ENCODE measurements around the gene PRPF40A.
"Not testable (repeated sequence)": the region's sequence is repeated elsewhere in the genome, so short reads cannot be mapped to it uniquely, and the experiment has no call there.

The PRPF40A gene

DNA sequence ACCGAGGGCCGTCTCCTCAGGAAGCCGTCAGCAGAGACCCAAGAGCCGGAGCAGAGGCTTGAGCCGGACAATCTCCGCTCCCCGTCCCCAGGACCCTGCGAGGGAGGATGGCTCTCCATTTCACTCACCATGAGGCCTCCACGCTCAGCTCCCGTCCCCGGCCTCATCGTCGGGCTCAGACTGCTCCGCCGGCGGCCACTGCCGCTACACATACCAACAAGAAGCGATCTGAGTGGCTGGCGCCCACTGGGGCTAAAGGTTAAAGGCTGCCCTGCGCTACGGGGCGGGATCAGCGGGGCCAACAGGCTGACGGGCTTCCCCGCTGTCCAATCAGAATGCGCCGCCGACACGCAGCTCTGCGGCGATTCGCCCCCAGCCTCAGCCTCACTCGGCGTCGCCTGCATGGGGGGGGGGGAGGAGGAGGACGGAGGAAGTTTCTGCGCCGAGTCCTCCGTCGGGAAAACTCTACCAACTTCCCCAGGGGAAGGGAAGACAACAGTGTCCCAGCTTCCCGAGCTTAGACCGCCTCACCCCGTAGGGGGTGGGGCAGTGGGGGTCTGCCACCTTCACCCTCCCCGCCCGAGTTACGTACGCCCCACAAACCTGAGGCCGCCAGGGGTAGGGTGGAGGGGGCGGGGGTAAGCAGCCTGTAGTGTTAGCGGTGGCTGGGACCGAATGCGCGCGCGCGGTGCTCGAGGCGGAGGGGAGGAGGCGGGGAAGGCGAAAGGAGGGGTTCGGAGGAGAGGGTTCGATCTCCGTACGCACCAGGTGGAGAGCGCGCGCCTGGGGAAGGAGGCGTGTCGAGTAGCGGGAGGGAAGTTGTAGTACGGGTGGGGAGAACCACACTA, at the start of gene PRPF40A:
Gene PRPF40A, minus strand, starts transcription at position 234 of the 848 bp plus-strand sequence. Its CDS starts 22 bp downstream, at position 212.
- TF ChIP-seq EZH2 (IDR thresholded peaks at IDR 0.05; ENCODE audit: borderline replicate concordance, low read length) = no peak
- no peak for TF ChIP-seq CTCF (IDR thresholded peaks at IDR 0.05; ENCODE audit: low read length)
- Histone ChIP-seq H3K4me1 (ENCODE audit: insufficient read depth, low read length, severe bottlenecking) (peaks cover 34% of the 10 kb centered on the region), H3K27me3 (ENCODE audit: insufficient read depth, low read length) (no peaks in the 10 kb centered on the region), H3K9me3 (ENCODE audit: low read length) (no peaks in the 10 kb centered on the region), H3K36me3 (ENCODE audit: insufficient read depth, low read length) (peaks cover 53% of the 10 kb centered on the region), H3K4me3 (ENCODE audit: low read depth, low read length, poor library complexity, severe bottlenecking) (peak within 1 kb of the TSS; percentile 84), H3K9ac (ENCODE audit: low read length) (peak within 1 kb of the TSS; percentile 86), H3F3A (ENCODE audit: insufficient read depth, low read length) (no peaks in the 10 kb centered on the region), H3K79me2 (ENCODE audit: insufficient read depth, low read length) (peaks cover 63% of the 10 kb centered on the region), H3K4me2 (ENCODE audit: low read length) (peak within 1 kb of the TSS; percentile 81), H3K9me2 (ENCODE audit: low read depth, low read length) (no peaks in the 10 kb centered on the region), H4K20me1 (ENCODE audit: insufficient read depth, low read length) (peaks cover 4% of the 10 kb centered on the region; the same call in 1 of the 2 replicates), H2AFZ (ENCODE audit: low read length) (no peak within 1 kb of the TSS), H3K27ac (ENCODE audit: low read depth, low read length, poor library complexity, severe bottlenecking) (peak within 1 kb of the TSS; percentile 88)

DNA sequence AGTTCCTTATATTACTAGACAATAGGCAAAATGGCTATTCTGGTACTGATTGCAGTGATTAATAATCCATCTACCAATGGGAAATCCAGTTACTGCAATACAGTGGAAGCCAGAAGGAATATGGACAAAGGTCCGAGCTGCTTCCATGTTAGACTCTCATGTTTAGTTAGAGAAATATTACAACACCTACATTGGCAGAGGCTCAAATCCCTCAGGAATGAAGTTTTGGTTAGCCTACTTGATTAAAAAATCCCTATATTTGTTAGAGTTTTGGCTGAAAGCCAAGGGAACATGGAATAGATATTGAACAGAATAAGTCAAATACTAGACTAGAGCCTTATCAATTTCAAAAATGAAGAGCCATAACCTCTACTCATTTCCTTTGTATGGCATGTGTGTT, 49.7 kb upstream of the PRPF40A start:
- Histone ChIP-seq H3K9me3 (ENCODE audit: low read length) (no peaks in the 10 kb centered on the region), H3K4me2 (ENCODE audit: low read length) (no peak overlapping the region), H3K79me2 (ENCODE audit: insufficient read depth, low read length) (no peaks in the 10 kb centered on the region), H3F3A (ENCODE audit: insufficient read depth, low read length) (no peaks in the 10 kb centered on the region), H3K27me3 (ENCODE audit: insufficient read depth, low read length) (no peaks in the 10 kb centered on the region), H3K4me1 (ENCODE audit: insufficient read depth, low read length, severe bottlenecking) (no peaks in the 10 kb centered on the region), H3K4me3 (ENCODE audit: low read depth, low read length, poor library complexity, severe bottlenecking) (no peak overlapping the region), H3K36me3 (ENCODE audit: insufficient read depth, low read length) (peaks cover 4% of the 10 kb centered on the region), H3K27ac (ENCODE audit: low read depth, low read length, poor library complexity, severe bottlenecking) (no peak overlapping the region), H2AFZ (ENCODE audit: low read length) (no peak overlapping the region), H3K9me2 (ENCODE audit: low read depth, low read length) (no peaks in the 10 kb centered on the region), H4K20me1 (ENCODE audit: insufficient read depth, low read length) (no peaks in the 10 kb centered on the region), H3K9ac (ENCODE audit: low read length) (no peak overlapping the region)
- no peak for TF ChIP-seq EZH2 (IDR thresholded peaks at IDR 0.05; ENCODE audit: borderline replicate concordance, low read length)
- no peak for TF ChIP-seq CTCF (IDR thresholded peaks at IDR 0.05; ENCODE audit: low read length)

GRCh38 chr2:152763651-152764050, 46.4 kb upstream of the PRPF40A start:
- no peak overlapping the region for H2AFZ ChIP-seq (ENCODE audit: low read length)
- no peaks in the 10 kb centered on the region for H4K20me1 ChIP-seq (ENCODE audit: insufficient read depth, low read length)
- H3K9me2 ChIP-seq (ENCODE audit: low read depth, low read length) = no peaks in the 10 kb centered on the region
- no peaks in the 10 kb centered on the region for H3F3A ChIP-seq (ENCODE audit: insufficient read depth, low read length)
- H3K79me2 ChIP-seq (ENCODE audit: insufficient read depth, low read length) = no peaks in the 10 kb centered on the region
- no peak overlapping the region for H3K4me2 ChIP-seq (ENCODE audit: low read length)
- H3K36me3 ChIP-seq (ENCODE audit: insufficient read depth, low read length) = peaks cover 21% of the 10 kb centered on the region
- no peaks in the 10 kb centered on the region for H3K4me1 ChIP-seq (ENCODE audit: insufficient read depth, low read length, severe bottlenecking)
- no peak overlapping the region for H3K9ac ChIP-seq (ENCODE audit: low read length)
- H3K27me3 ChIP-seq (ENCODE audit: insufficient read depth, low read length) = no peaks in the 10 kb centered on the region
- TF ChIP-seq CTCF (IDR thresholded peaks at IDR 0.05; ENCODE audit: low read length) (no peak), EZH2 (IDR thresholded peaks at IDR 0.05; ENCODE audit: borderline replicate concordance, low read length) (no peak)
- H3K27ac ChIP-seq (ENCODE audit: low read depth, low read length, poor library complexity, severe bottlenecking) = no peak overlapping the region
- H3K4me3 ChIP-seq (ENCODE audit: low read depth, low read length, poor library complexity, severe bottlenecking) = no peak overlapping the region
- no peaks in the 10 kb centered on the region for H3K9me3 ChIP-seq (ENCODE audit: low read length)

- not testable (repeated sequence) for H4K20me1 ChIP-seq (ENCODE audit: insufficient read depth, low read length); H3F3A ChIP-seq (ENCODE audit: insufficient read depth, low read length); H3K27me3 ChIP-seq (ENCODE audit: insufficient read depth, low read length); H3K79me2 ChIP-seq (ENCODE audit: insufficient read depth, low read length); H3K27ac ChIP-seq (ENCODE audit: low read depth, low read length, poor library complexity, severe bottlenecking); H3K4me2 ChIP-seq (ENCODE audit: low read length); H3K4me3 ChIP-seq (ENCODE audit: low read depth, low read length, poor library complexity, severe bottlenecking); H3K4me1 ChIP-seq (ENCODE audit: insufficient read depth, low read length, severe bottlenecking); H3K9me2 ChIP-seq (ENCODE audit: low read depth, low read length); H3K9me3 ChIP-seq (ENCODE audit: low read length); H2AFZ ChIP-seq (ENCODE audit: low read length); H3K9ac ChIP-seq (ENCODE audit: low read length)
- H3K36me3 ChIP-seq (ENCODE audit: insufficient read depth, low read length) = peaks cover 21% of the 10 kb centered on the region
Measured at GRCh38 chr2:152763208-152763607, 45.9 kb upstream of the PRPF40A start.
